WTC11 (cell line): ENCODE data around the gene AGAP1.

Experiments
- ELF4 ChIP-seq: sonication (generic); formaldehyde crosslinking; IDR thresholded peaks from 2 replicates; pipeline ENCODE4 v1.8.1; 2022; ENCODE audit warnings: low read depth, mild to moderate bottlenecking, moderate library complexity, missing genetic modification reagents
- NFYB ChIP-seq: sonication (generic); formaldehyde crosslinking; conservative IDR thresholded peaks from 2 replicates; pipeline ENCODE4 v1.8.0; 2022; ENCODE audit warnings: low read depth, missing genetic modification reagents
- ZNF121 ChIP-seq: sonication (generic); formaldehyde crosslinking; IDR thresholded peaks from 2 replicates; pipeline ENCODE4 v1.8.0; 2023; ENCODE audit warnings: missing genetic modification reagents
- TF ChIP-seq, protein P1 (sequence below): fragments of 200-600 bp; IDR thresholded peaks from 2 replicates; pipeline ENCODE4 v1.8.0; 2022; ENCODE audit warnings: antibody characterized with exemption
- TF ChIP-seq, protein P2 (sequence below): sonication (generic); formaldehyde crosslinking; IDR thresholded peaks from 2 replicates; pipeline ENCODE4 v1.8.1; 2023; ENCODE audit warnings: mild to moderate bottlenecking, missing genetic modification reagents
- TF ChIP-seq, protein P3 (sequence below): sonication (generic); formaldehyde crosslinking; IDR thresholded peaks from 2 replicates; pipeline ENCODE4 v1.8.1; 2023; ENCODE audit warnings: mild to moderate bottlenecking, missing genetic modification reagents, moderate library complexity
- TF ChIP-seq, protein P4 (sequence below): sonication (generic); formaldehyde crosslinking; IDR thresholded peaks from 2 replicates; pipeline ENCODE4 v1.8.1; 2022; ENCODE audit warnings: missing genetic modification reagents, borderline replicate concordance

DNA sequence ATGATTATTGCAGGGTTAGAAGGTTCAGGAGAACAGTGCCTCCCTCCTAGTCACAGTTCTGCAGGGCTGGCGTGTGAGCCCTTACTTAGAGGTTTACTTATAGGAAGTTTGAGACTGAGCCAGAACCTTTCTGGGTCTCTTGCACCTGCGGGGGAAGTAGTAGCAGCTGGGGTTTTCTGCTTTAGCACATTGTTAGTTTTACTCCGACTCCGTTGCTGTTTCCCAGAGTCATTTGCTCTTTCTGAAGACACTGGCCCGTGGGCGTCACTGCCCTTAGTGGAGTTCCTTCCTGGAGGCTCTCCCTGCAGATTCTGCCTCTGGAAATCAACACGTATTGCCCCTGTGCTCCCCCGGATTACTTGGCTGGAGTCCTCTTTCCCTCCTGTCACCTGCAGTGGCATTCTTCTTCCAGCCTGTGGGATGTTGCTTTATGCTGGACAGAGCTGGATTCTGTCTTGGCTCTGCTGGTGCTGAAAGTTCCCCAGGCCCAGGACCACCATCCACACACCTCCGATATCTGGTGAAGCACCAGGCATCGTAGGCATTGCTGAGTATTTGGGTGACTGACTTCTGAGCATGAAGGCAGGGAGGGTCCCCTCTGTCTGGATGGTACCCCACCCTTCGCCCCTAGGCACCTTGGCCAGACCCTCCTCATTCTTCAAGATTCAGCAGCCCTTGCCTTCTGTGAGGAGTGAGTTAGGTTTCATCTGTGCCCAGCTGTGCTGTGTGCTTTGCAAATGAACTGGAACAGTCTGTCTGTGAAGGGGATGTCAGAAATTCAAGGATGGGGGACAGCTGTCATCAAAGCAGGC is 51.7 kb downstream of the AGAP1 start:
- TF ChIP-seq, protein P1, sequence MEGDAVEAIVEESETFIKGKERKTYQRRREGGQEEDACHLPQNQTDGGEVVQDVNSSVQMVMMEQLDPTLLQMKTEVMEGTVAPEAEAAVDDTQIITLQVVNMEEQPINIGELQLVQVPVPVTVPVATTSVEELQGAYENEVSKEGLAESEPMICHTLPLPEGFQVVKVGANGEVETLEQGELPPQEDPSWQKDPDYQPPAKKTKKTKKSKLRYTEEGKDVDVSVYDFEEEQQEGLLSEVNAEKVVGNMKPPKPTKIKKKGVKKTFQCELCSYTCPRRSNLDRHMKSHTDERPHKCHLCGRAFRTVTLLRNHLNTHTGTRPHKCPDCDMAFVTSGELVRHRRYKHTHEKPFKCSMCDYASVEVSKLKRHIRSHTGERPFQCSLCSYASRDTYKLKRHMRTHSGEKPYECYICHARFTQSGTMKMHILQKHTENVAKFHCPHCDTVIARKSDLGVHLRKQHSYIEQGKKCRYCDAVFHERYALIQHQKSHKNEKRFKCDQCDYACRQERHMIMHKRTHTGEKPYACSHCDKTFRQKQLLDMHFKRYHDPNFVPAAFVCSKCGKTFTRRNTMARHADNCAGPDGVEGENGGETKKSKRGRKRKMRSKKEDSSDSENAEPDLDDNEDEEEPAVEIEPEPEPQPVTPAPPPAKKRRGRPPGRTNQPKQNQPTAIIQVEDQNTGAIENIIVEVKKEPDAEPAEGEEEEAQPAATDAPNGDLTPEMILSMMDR, result no peak
- no peak for TF ChIP-seq ELF4
- TF ChIP-seq, protein P2, sequence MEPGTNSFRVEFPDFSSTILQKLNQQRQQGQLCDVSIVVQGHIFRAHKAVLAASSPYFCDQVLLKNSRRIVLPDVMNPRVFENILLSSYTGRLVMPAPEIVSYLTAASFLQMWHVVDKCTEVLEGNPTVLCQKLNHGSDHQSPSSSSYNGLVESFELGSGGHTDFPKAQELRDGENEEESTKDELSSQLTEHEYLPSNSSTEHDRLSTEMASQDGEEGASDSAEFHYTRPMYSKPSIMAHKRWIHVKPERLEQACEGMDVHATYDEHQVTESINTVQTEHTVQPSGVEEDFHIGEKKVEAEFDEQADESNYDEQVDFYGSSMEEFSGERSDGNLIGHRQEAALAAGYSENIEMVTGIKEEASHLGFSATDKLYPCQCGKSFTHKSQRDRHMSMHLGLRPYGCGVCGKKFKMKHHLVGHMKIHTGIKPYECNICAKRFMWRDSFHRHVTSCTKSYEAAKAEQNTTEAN (CRISPR knock-in tag), result no peak
- TF ChIP-seq NFYB, result no peak
- TF ChIP-seq, protein P3, sequence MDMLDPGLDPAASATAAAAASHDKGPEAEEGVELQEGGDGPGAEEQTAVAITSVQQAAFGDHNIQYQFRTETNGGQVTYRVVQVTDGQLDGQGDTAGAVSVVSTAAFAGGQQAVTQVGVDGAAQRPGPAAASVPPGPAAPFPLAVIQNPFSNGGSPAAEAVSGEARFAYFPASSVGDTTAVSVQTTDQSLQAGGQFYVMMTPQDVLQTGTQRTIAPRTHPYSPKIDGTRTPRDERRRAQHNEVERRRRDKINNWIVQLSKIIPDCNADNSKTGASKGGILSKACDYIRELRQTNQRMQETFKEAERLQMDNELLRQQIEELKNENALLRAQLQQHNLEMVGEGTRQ (CRISPR knock-in tag), result no peak
- TF ChIP-seq, protein P4, sequence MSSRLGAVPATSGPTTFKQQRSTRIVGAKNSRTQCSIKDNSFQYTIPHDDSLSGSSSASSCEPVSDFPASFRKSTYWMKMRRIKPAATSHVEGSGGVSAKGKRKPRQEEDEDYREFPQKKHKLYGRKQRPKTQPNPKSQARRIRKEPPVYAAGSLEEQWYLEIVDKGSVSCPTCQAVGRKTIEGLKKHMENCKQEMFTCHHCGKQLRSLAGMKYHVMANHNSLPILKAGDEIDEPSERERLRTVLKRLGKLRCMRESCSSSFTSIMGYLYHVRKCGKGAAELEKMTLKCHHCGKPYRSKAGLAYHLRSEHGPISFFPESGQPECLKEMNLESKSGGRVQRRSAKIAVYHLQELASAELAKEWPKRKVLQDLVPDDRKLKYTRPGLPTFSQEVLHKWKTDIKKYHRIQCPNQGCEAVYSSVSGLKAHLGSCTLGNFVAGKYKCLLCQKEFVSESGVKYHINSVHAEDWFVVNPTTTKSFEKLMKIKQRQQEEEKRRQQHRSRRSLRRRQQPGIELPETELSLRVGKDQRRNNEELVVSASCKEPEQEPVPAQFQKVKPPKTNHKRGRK, result no peak
- no peak for TF ChIP-seq ZNF121 (CRISPR knock-in tag)
